ENCODE data around the gene ACOT8. TPM values are rescaled to one million over a fixed set of nuclear protein-coding genes. Genes with fewer than 3 reads are reported as not detected.

ACOT8 gene
- polyA plus RNA-seq, 3 donors, result 40.9 to 52.4 (median 44.6) TPM

DNA sequence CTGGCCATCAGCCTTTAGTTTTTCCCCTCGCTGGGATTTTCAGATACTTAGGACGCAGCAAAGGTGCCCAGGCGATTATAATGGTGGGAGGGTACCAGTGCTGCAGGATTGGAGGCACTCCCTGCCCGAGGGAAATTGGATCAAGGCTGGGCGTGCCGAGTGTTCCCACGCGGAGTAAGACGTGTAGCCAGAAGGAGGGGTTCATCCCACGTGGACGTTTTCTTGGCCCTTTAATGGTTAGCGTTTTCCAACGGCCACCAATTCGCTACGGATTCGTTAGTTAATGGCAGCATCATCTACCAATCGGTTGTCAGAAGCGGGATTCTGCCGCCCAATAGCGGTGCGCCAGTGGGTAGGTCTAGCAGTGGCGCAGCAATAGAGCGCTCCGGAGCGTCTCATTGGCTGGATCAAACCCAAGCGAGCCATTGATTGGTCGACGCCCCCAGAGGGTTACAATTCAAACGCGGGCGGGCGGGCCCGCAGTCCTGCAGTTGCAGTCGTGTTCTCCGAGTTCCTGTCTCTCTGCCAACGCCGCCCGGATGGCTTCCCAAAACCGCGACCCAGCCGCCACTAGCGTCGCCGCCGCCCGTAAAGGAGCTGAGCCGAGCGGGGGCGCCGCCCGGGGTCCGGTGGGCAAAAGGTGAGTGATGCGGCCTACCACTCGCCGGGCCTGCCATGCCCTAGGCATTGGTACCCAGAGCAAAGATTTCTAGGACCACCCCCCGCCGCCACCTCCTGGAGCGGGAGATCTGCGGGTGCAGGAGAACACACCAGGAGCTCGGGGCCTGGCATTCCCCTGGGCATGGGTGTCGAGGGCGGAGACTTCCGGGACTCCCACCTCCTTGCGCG is 44.8 kb downstream of the ACOT8 start, which contains the start of gene UBE2C:
Gene UBE2C (plus strand): TSS at position 488 of the 849 bp plus-strand sequence. CDS start 52 bp downstream, at position 540.
- H3K9me3 Mint-ChIP-seq, result peaks cover 0 to 3% (median 0%) of the 10 kb centered on the region in 7 donors
- H3K4me3 Mint-ChIP-seq, result peak within 1 kb of the TSS; percentile 67 to 84
- no peaks in the 10 kb centered on the region for H3K27me3 Mint-ChIP-seq (ENCODE audit: low read depth in 3 of 3)
- Histone ChIP-seq H4K20me1 (ENCODE audit: insufficient read depth, low read length) (peaks cover 40% of the 10 kb centered on the region), H2AFZ (ENCODE audit: insufficient read depth, low read depth, low read length, poor library complexity, severe bottlenecking) (peak within 1 kb of the TSS; percentile 81), H3K27me3 (ENCODE audit: control insufficient read depth in 2 of 2, insufficient read depth in 2 of 2, low read length in 2 of 2) (no peaks in the 10 kb centered on the region), H3K27ac (ENCODE audit: low read depth in 1 of 2, low read length in 2 of 2) (peak within 1 kb of the TSS in 1 of 2 donors; percentile 65), H3K4me2 (replicated peaks; ENCODE audit: extremely low read depth, low read length, poor library complexity, severe bottlenecking) (peak within 1 kb of the TSS; percentile 99), H3K36me3 (replicated peaks in 1 of 2; ENCODE audit: control insufficient read depth in 1 of 2, insufficient read depth in 2 of 2, low read length in 2 of 2) (peaks cover 46 to 66% of the 10 kb centered on the region in 2 donors), H3K4me3 (replicated peaks in 1 of 3; ENCODE audit: low read depth in 2 of 3, low read length in 3 of 3) (peak within 1 kb of the TSS; percentile 57 to 85 (median 80)), H3K4me1 (ENCODE audit: control insufficient read depth in 1 of 2, insufficient read depth in 2 of 2, low read length in 2 of 2) (peaks cover 18 to 24% of the 10 kb centered on the region in 2 donors), H3K79me2 (ENCODE audit: insufficient read depth, low read length) (peaks cover 38% of the 10 kb centered on the region), H3K9ac (ENCODE audit: insufficient read depth, low read length, poor library complexity, severe bottlenecking) (peak within 1 kb of the TSS; percentile 52), H3K9me3 (replicated peaks in 1 of 2; ENCODE audit: control insufficient read depth in 1 of 2, insufficient read depth in 1 of 2, low read length in 2 of 2) (no peaks in the 10 kb centered on the region)
- H3K36me3 Mint-ChIP-seq, result peaks cover 50 to 60% of the 10 kb centered on the region in 2 donors
- H3K4me1 Mint-ChIP-seq, result peaks cover 22% of the 10 kb centered on the region
- intact Hi-C loops (cut with micrococcal nuclease), result loop anchor here in 1 of 2 donors (5.0 to 10.0 kb wide), 2 partner anchors 122 to 160 kb away; partner anchors contain the start of genes PCIF1 and ZNF335
- H3K27ac Mint-ChIP-seq, result peak within 1 kb of the TSS; percentile 34 to 91 (median 75)
- TF ChIP-seq, protein P1, sequence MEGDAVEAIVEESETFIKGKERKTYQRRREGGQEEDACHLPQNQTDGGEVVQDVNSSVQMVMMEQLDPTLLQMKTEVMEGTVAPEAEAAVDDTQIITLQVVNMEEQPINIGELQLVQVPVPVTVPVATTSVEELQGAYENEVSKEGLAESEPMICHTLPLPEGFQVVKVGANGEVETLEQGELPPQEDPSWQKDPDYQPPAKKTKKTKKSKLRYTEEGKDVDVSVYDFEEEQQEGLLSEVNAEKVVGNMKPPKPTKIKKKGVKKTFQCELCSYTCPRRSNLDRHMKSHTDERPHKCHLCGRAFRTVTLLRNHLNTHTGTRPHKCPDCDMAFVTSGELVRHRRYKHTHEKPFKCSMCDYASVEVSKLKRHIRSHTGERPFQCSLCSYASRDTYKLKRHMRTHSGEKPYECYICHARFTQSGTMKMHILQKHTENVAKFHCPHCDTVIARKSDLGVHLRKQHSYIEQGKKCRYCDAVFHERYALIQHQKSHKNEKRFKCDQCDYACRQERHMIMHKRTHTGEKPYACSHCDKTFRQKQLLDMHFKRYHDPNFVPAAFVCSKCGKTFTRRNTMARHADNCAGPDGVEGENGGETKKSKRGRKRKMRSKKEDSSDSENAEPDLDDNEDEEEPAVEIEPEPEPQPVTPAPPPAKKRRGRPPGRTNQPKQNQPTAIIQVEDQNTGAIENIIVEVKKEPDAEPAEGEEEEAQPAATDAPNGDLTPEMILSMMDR (IDR thresholded peaks at IDR 0.05), result no peak
- DNase-seq, result peak; percentile 95 to 100 (median 97)
- WGBS (ENCODE audit: insufficient coverage), result 3% methylated on average over 65 of the region's 65 CpGs

DNA sequence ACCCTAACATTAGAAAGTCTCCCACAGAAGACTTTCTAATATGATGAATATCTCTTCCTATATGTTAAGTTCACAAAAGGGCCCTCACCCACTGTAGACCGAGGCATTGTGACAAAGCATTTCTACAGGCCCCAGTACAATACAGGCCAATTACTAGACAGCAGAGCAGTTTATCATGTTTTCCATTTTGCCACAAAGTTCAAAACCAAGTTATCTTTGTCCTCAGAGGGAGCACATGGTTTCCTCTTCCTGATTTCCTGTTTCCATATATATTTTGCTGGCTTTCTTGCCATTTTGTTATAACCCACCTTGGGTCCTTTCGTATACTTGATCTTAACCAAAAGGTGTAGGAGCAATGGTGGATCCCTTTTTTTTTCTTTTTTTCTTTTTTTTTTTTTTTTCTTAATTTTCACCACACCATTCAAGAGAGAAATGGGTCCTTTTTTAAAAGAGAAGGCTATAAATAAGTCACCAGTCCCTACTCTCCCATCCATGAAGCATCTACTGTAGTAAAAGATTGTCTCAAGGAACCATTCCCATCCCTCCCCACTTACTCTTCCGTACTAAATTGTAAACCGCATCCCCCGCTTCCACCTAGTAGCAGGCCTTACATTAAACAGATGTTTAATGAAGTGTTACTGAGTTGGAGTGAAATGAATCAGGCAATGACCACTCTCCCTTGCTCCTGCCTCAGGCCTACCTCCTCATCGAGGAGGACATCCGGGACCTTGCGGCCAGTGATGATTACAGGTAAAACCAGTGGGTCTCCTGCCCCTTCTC is 46.8 kb downstream of the ACOT8 start:
- H3K36me3 ChIP-seq (replicated peaks in 1 of 2; ENCODE audit: control insufficient read depth in 1 of 2, insufficient read depth in 2 of 2, low read length in 2 of 2), result peaks cover 60 to 67% of the 10 kb centered on the region in 2 donors
- Mint-ChIP-seq H3K4me1 (peaks cover 18% of the 10 kb centered on the region), H3K27ac (no peak overlapping the region), H3K9me3 (peaks cover 0 to 3% (median 0%) of the 10 kb centered on the region in 7 donors), H3K27me3 (ENCODE audit: low read depth in 3 of 3) (no peaks in the 10 kb centered on the region), H3K4me3 (no peak overlapping the region), H3K36me3 (peaks cover 60 to 68% of the 10 kb centered on the region in 2 donors)
- peaks cover 32% of the 10 kb centered on the region for H3K79me2 ChIP-seq (ENCODE audit: insufficient read depth, low read length)
- 79% methylated on average over 4 of the region's 8 CpGs for WGBS (ENCODE audit: insufficient coverage)
- H3K4me2 ChIP-seq (replicated peaks; ENCODE audit: extremely low read depth, low read length, poor library complexity, severe bottlenecking), result no peak overlapping the region
- no peak for DNase-seq
- no peak overlapping the region for H3K9ac ChIP-seq (ENCODE audit: insufficient read depth, low read length, poor library complexity, severe bottlenecking)
- TF ChIP-seq, protein P1 (IDR thresholded peaks at IDR 0.05), result no peak
- no peaks in the 10 kb centered on the region for H3K27me3 ChIP-seq (ENCODE audit: control insufficient read depth in 2 of 2, insufficient read depth in 2 of 2, low read length in 2 of 2)
- peaks cover 18 to 24% of the 10 kb centered on the region in 2 donors for H3K4me1 ChIP-seq (ENCODE audit: control insufficient read depth in 1 of 2, insufficient read depth in 2 of 2, low read length in 2 of 2)
- no peak overlapping the region for H2AFZ ChIP-seq (ENCODE audit: insufficient read depth, low read depth, low read length, poor library complexity, severe bottlenecking)
- peaks cover 51% of the 10 kb centered on the region for H4K20me1 ChIP-seq (ENCODE audit: insufficient read depth, low read length)
- H3K27ac ChIP-seq (ENCODE audit: low read depth in 1 of 2, low read length in 2 of 2), result no peak overlapping the region
- no peak overlapping the region for H3K4me3 ChIP-seq (replicated peaks in 1 of 3; ENCODE audit: low read depth in 2 of 3, low read length in 3 of 3)
- intact Hi-C loops (cut with micrococcal nuclease), result loop anchor here in 1 of 2 donors (5.0 to 10.0 kb wide), 2 partner anchors 124 to 162 kb away; partner anchors contain the start of genes PCIF1 and ZNF335
- no peaks in the 10 kb centered on the region for H3K9me3 ChIP-seq (replicated peaks in 1 of 2; ENCODE audit: control insufficient read depth in 1 of 2, insufficient read depth in 1 of 2, low read length in 2 of 2)

Data from CD14-positive monocyte (primary cell).